MM.1S (cell line): ENCODE data around the gene CCDC178.
"Not testable (repeated sequence)": the region's sequence is repeated elsewhere in the genome, so short reads cannot be mapped to it uniquely, and the experiment has no call there.

Experiments used
- DNase-seq: peaks from one replicate; pipeline ENCODE4 v3.0.0-alpha.2; 2015
- H2AFZ ChIP-seq: fragments of 300-600 bp; sonication (generic); 2 replicates; pipeline ENCODE4 v1.6.0; 2016; ENCODE audit warnings: antibody characterized with exemption, low read length
- H3F3A ChIP-seq: fragments of 300-600 bp; sonication (generic); 2 replicates; pipeline ENCODE4 v1.6.1; 2016; ENCODE audit warnings: mild to moderate bottlenecking, antibody characterized with exemption, low read length, moderate library complexity, mixed read lengths; ENCODE audit not compliant: insufficient read depth
- H3K27ac ChIP-seq: fragments of 300-600 bp; sonication (generic); 2 replicates; pipeline ENCODE4 v1.5.1; 2016; ENCODE audit warnings: mild to moderate bottlenecking, low read length
- H3K27me3 ChIP-seq: fragments of 300-600 bp; sonication (generic); replicated peaks from 2 replicates; pipeline ENCODE4 v1.6.0; 2016; ENCODE audit warnings: low read length; ENCODE audit not compliant: insufficient read depth
- H3K36me3 ChIP-seq: fragments of 300-600 bp; sonication (generic); replicated peaks from 2 replicates; pipeline ENCODE4 v1.6.1; 2016; ENCODE audit warnings: mild to moderate bottlenecking, low read length, mixed read lengths; ENCODE audit not compliant: insufficient read depth
- H3K4me1 ChIP-seq: fragments of 300-600 bp; sonication (generic); 2 replicates; pipeline ENCODE4 v1.6.1; 2016; ENCODE audit warnings: low read length, mixed read lengths
- H3K4me2 ChIP-seq: fragments of 300-600 bp; sonication (generic); 2 replicates; pipeline ENCODE4 v1.6.0; 2016; ENCODE audit warnings: low read depth, low read length
- H3K4me3 ChIP-seq: fragments of 300-600 bp; sonication (generic); 2 replicates; pipeline ENCODE4 v1.5.1; 2016; ENCODE audit warnings: low read length, mixed read lengths
- H3K79me2 ChIP-seq: fragments of 300-600 bp; sonication (generic); 2 replicates; pipeline ENCODE4 v1.6.1; 2016; ENCODE audit warnings: mixed run types, low read length, mixed read lengths
- H3K9ac ChIP-seq: fragments of 300-600 bp; sonication (generic); 2 replicates; pipeline ENCODE4 v1.6.1; 2016; ENCODE audit warnings: low read length, mixed read lengths
- H3K9me2 ChIP-seq: fragments of 300-600 bp; sonication (generic); replicated peaks from 2 replicates; pipeline ENCODE4 v1.6.1; 2016; ENCODE audit warnings: mild to moderate bottlenecking, low read length, mixed read lengths; ENCODE audit not compliant: insufficient read depth
- H3K9me3 ChIP-seq: fragments of 300-600 bp; sonication (generic); replicated peaks from 2 replicates; pipeline ENCODE4 v1.6.1; 2016; ENCODE audit warnings: mild to moderate bottlenecking, low read length, mixed read lengths; ENCODE audit not compliant: insufficient read depth
- H4K20me1 ChIP-seq: fragments of 300-600 bp; sonication (generic); 2 replicates; pipeline ENCODE4 v1.6.1; 2016; ENCODE audit warnings: mild to moderate bottlenecking, low read length, moderate library complexity, mixed read lengths; ENCODE audit not compliant: insufficient read depth
- EZH2 ChIP-seq: fragments of 300-600 bp; sonication (generic); optimal IDR thresholded peaks from 2 replicates; pipeline ENCODE3; 2017; ENCODE audit warnings: low read depth, mild to moderate bottlenecking, antibody characterized with exemption, low read length, mixed read lengths
- EZH2phosphoT487 ChIP-seq: fragments of 300-600 bp; sonication (generic); IDR thresholded peaks from 2 replicates; pipeline ENCODE4 v1.6.1; 2018; ENCODE audit warnings: antibody characterized with exemption, low read length
- TF ChIP-seq, protein P1 (sequence below): fragments of 300-600 bp; sonication (generic); IDR thresholded peaks from 2 replicates; pipeline ENCODE4 v1.5.1; 2016; ENCODE audit warnings: antibody characterized with exemption, low read length, mixed read lengths

Gene CCDC178

DNA sequence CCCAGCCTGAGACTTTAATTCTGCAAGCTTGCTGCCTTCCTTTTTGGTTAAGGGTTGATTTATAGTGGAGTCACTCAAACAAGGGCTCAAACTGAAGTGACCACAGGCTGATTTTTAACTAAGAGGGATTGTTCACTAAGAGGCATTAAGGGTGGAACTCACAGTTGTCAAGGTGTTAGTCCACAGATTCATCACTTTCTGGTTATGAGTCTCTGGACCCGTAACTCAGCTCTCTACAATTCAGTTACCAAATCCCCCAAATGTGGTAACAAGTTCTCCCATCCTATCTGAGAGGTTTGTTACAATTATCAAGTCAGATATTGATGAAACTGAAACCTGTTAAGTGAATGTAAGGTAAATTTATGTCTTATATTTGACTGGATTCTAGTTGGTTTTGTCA lies 481.8 kb downstream of the CCDC178 start:
- no peaks in the 10 kb centered on the region for H3K79me2 ChIP-seq
- no peak for DNase-seq
- no peak overlapping the region for H3K27ac ChIP-seq
- H4K20me1 ChIP-seq = no peaks in the 10 kb centered on the region
- no peaks in the 10 kb centered on the region for H3K9me2 ChIP-seq
- no peak overlapping the region for H3K4me3 ChIP-seq
- no peaks in the 10 kb centered on the region for H3K36me3 ChIP-seq
- no peak overlapping the region for H3K9ac ChIP-seq
- H3K9me3 ChIP-seq = no peaks in the 10 kb centered on the region
- no peaks in the 10 kb centered on the region for H3F3A ChIP-seq
- no peak overlapping the region for H3K4me2 ChIP-seq
- H3K27me3 ChIP-seq = no peaks in the 10 kb centered on the region
- no peak overlapping the region for H2AFZ ChIP-seq
- no peaks in the 10 kb centered on the region for H3K4me1 ChIP-seq
- TF ChIP-seq EZH2phosphoT487 (no peak), EZH2 (no peak)
- TF ChIP-seq, protein P1, sequence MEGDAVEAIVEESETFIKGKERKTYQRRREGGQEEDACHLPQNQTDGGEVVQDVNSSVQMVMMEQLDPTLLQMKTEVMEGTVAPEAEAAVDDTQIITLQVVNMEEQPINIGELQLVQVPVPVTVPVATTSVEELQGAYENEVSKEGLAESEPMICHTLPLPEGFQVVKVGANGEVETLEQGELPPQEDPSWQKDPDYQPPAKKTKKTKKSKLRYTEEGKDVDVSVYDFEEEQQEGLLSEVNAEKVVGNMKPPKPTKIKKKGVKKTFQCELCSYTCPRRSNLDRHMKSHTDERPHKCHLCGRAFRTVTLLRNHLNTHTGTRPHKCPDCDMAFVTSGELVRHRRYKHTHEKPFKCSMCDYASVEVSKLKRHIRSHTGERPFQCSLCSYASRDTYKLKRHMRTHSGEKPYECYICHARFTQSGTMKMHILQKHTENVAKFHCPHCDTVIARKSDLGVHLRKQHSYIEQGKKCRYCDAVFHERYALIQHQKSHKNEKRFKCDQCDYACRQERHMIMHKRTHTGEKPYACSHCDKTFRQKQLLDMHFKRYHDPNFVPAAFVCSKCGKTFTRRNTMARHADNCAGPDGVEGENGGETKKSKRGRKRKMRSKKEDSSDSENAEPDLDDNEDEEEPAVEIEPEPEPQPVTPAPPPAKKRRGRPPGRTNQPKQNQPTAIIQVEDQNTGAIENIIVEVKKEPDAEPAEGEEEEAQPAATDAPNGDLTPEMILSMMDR = no peak

DNA sequence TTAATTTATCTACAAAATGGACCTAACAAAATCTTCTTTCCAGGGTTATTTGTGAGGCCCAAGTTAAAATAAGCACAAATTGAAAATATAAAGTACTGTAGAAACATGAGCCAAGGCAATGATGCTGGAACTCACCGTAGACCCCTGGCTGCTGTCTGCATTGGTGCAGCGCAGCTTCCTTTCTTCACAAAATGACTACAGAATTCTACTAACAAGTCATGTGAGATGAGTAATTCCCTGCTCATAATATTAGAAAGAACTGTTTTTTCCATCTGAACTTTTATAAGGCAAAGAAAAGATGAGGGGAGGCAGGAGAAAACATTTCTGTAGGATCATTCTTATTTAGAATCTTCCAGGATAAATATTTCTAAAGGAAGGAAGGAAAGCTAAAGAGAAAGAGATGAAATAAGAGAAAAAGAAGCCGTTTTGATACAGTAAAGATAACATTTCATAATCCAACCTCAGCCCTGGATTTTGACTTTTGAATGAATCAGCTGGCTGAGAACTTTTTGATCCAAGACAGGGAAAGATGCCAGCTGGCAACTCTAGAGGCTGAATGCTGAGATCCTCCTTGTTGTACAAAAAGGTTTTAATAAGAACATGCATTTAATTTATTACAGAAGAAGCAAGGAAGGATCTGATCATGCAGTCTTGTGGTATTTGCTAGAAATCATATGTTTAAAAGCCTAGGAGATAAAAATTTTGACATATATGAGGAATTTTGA lies 483.8 kb downstream of the CCDC178 start:
- no peaks in the 10 kb centered on the region for H4K20me1 ChIP-seq
- H3K4me1 ChIP-seq = no peaks in the 10 kb centered on the region
- H3K9me2 ChIP-seq = no peaks in the 10 kb centered on the region
- TF ChIP-seq EZH2 = no peak
- TF ChIP-seq, protein P1 = no peak
- TF ChIP-seq EZH2phosphoT487 = no peak
- no peak overlapping the region for H3K4me3 ChIP-seq
- H3K9ac ChIP-seq = no peak overlapping the region
- no peak overlapping the region for H3K27ac ChIP-seq
- no peaks in the 10 kb centered on the region for H3K9me3 ChIP-seq
- H3K36me3 ChIP-seq = no peaks in the 10 kb centered on the region
- H3K27me3 ChIP-seq = no peaks in the 10 kb centered on the region
- H2AFZ ChIP-seq = no peak overlapping the region
- no peaks in the 10 kb centered on the region for H3F3A ChIP-seq
- no peak overlapping the region for H3K4me2 ChIP-seq
- no peak for DNase-seq
- no peaks in the 10 kb centered on the region for H3K79me2 ChIP-seq

DNA sequence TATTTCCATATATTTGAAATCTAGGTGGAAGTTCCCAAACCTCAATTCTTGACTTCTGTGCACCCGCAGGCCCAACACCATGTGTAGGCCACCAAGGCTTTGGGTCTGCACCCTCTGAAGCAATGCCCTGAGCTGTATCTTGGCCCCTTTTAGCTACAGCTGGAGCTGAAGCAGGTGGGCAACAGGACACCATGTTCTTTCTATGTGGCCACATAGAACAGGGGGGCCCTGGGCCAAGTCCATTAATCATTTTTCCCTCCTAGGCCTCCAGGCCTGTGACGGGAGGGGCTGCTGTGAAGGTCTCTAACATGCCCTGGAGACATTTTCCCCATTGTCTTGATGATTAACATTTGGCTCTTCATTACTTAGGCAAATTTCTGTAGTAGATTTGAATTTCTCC lies 488.2 kb downstream of the CCDC178 start:
- H4K20me1 ChIP-seq, H3K9me2 ChIP-seq, H2AFZ ChIP-seq, H3K27me3 ChIP-seq, H3K9me3 ChIP-seq, H3K4me1 ChIP-seq, H3K9ac ChIP-seq, H3K36me3 ChIP-seq, DNase-seq, H3K4me3 ChIP-seq, H3F3A ChIP-seq, H3K27ac ChIP-seq, H3K79me2 ChIP-seq, H3K4me2 ChIP-seq: not testable (repeated sequence)

DNA sequence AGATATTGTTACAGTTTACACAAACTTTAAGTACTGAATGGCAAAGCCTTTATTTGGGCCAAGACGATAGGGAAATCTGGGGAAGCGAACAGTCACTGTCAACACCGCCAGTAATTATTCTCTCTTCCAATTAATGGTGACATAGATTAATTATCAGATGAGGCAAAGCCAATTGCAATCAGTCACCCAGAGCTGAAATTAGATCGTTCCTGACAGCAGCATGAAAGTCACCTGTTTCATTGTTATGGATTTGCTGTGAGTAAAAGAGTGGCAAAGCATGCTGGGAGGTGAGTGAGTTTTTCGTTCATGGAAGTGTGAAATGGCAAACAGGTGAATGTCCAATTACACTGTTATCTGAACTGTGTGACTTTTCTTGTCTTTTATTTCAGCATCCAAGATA lies 502.9 kb downstream of the CCDC178 start:
- H3K79me2 ChIP-seq = no peaks in the 10 kb centered on the region
- no peaks in the 10 kb centered on the region for H3F3A ChIP-seq
- H3K9me3 ChIP-seq = no peaks in the 10 kb centered on the region
- no peaks in the 10 kb centered on the region for H3K36me3 ChIP-seq
- TF ChIP-seq EZH2 = no peak
- TF ChIP-seq, protein P1 = no peak
- H3K4me1 ChIP-seq = no peaks in the 10 kb centered on the region
- no peak overlapping the region for H3K9ac ChIP-seq
- no peak for DNase-seq
- H3K27me3 ChIP-seq = no peaks in the 10 kb centered on the region
- no peaks in the 10 kb centered on the region for H3K9me2 ChIP-seq
- no peaks in the 10 kb centered on the region for H4K20me1 ChIP-seq
- H2AFZ ChIP-seq = no peak overlapping the region
- no peak overlapping the region for H3K4me2 ChIP-seq
- H3K4me3 ChIP-seq = no peak overlapping the region
- no peak overlapping the region for H3K27ac ChIP-seq
